ENCODE data around the gene MKRN3. TPM values are rescaled to one million over a fixed set of nuclear protein-coding genes. Genes with fewer than 3 reads are reported as not detected.

Gene MKRN3
- total RNA-seq, 4 donors from 2014 or later = 0.25 to 2.2 (median 0.29) TPM; not detected in 1

GRCh38 chr15:23546158-23546557, 19.3 kb upstream of the MKRN3 start:
- Histone ChIP-seq H3K27ac (no peak overlapping the region), H3K36me3 (no peaks in the 10 kb centered on the region), H3K9me3 (no peaks in the 10 kb centered on the region), H3K4me1 (no peaks in the 10 kb centered on the region), H3K4me3 (no peak overlapping the region), H3K27me3 (no peaks in the 10 kb centered on the region)
- in situ Hi-C loops (cut with MboI; ENCODE audit: low sequenced_read_pairs in 4 of 4) = no loop called here
- no peak for DNase-seq
- TF ChIP-seq CTCF (IDR thresholded peaks at IDR 0.05 in 4 of 5, conservative IDR thresholded peaks at IDR 0.05 in 1 of 5) (no peak), POLR2A (IDR thresholded peaks at IDR 0.05) (no peak)
- no peak for ATAC-seq
- intact Hi-C loops (cut with DNase I; ENCODE audit: low total_unique reads) = no loop called here

- TF ChIP-seq CTCF (IDR thresholded peaks at IDR 0.05 in 4 of 5, conservative IDR thresholded peaks at IDR 0.05 in 1 of 5) = no peak
- no peak for TF ChIP-seq POLR2A (IDR thresholded peaks at IDR 0.05)
- H3K27me3 ChIP-seq = no peaks in the 10 kb centered on the region
- ATAC-seq = no peak
- intact Hi-C loops (cut with DNase I; ENCODE audit: low total_unique reads) = no loop called here
- no peak for DNase-seq
- no peak overlapping the region for H3K27ac ChIP-seq
- H3K4me3 ChIP-seq = no peak overlapping the region
- no peaks in the 10 kb centered on the region for H3K9me3 ChIP-seq
- H3K4me1 ChIP-seq = no peaks in the 10 kb centered on the region
- no peaks in the 10 kb centered on the region for H3K36me3 ChIP-seq
- in situ Hi-C loops (cut with MboI; ENCODE audit: low sequenced_read_pairs in 4 of 4) = no loop called here
These were observed 17.4 kb upstream of the MKRN3 start for GRCh38 chr15:23548071-23548470.

- ATAC-seq (no peak), DNase-seq (no peak)
- Histone ChIP-seq H3K27ac (no peak overlapping the region), H3K4me3 (no peak overlapping the region), H3K4me1 (no peaks in the 10 kb centered on the region), H3K9me3 (no peaks in the 10 kb centered on the region), H3K36me3 (no peaks in the 10 kb centered on the region), H3K27me3 (no peaks in the 10 kb centered on the region)
- TF ChIP-seq POLR2A (IDR thresholded peaks at IDR 0.05) (no peak), CTCF (IDR thresholded peaks at IDR 0.05 in 4 of 5, conservative IDR thresholded peaks at IDR 0.05 in 1 of 5) (no peak)
- in situ Hi-C loops (cut with MboI; ENCODE audit: low sequenced_read_pairs in 4 of 4) (no loop called here), intact Hi-C loops (cut with DNase I; ENCODE audit: low total_unique reads) (no loop called here)
These were observed 3.6 kb upstream of the MKRN3 start for GRCh38 chr15:23561914-23562313.

- Histone ChIP-seq H3K4me1 (no peaks in the 10 kb centered on the region), H3K27ac (peak overlapping the region in 2 of 4 donors; percentile 24 to 74), H3K9me3 (no peaks in the 10 kb centered on the region), H3K4me3 (peak overlapping the region in 3 of 4 donors; percentile 11 to 40 (median 38)), H3K27me3 (no peaks in the 10 kb centered on the region), H3K36me3 (no peaks in the 10 kb centered on the region)
- intact Hi-C loops (cut with DNase I; ENCODE audit: low total_unique reads) = no loop called here
- no peak for TF ChIP-seq CTCF (IDR thresholded peaks at IDR 0.05 in 4 of 5, conservative IDR thresholded peaks at IDR 0.05 in 1 of 5)
- TF ChIP-seq POLR2A (IDR thresholded peaks at IDR 0.05) = no peak
- no peak for DNase-seq
- in situ Hi-C loops (cut with MboI; ENCODE audit: low sequenced_read_pairs in 4 of 4) = no loop called here
- ATAC-seq = no peak
These were observed 566 bp upstream of the MKRN3 start for GRCh38 chr15:23564821-23565394.

GRCh38 chr15:23566071-23566554, 639 bp downstream of the MKRN3 start:
- in situ Hi-C loops (cut with MboI; ENCODE audit: low sequenced_read_pairs in 4 of 4) = no loop called here
- ATAC-seq (peak in 1 of 2 donors; percentile 39), DNase-seq (peak in 1 of 2 donors; percentile 13)

More at GRCh38 chr15:23566071-23566554, 639 bp downstream of the MKRN3 start:
- Histone ChIP-seq H3K4me1 (no peaks in the 10 kb centered on the region), H3K9me3 (no peaks in the 10 kb centered on the region), H3K36me3 (no peaks in the 10 kb centered on the region), H3K27ac (peak overlapping the region in 1 of 4 donors; percentile 74), H3K27me3 (no peaks in the 10 kb centered on the region), H3K4me3 (peak overlapping the region in 3 of 4 donors; percentile 11 to 38 (median 36))
- intact Hi-C loops (cut with DNase I; ENCODE audit: low total_unique reads) = no loop called here
- TF ChIP-seq POLR2A (IDR thresholded peaks at IDR 0.05) (no peak), CTCF (IDR thresholded peaks at IDR 0.05 in 4 of 5, conservative IDR thresholded peaks at IDR 0.05 in 1 of 5) (no peak)

All from gastrocnemius medialis (tissue), 4 donors.